HG03575 (cell line): ENCODE measurements around the gene ZCCHC10.

Experiments
- ATAC-seq: cut with Tn5 transposase; IDR thresholded peaks from one replicate; pipeline ENCODE4 v1.9.1; 2021; ENCODE audit not compliant: unreplicated experiment, insufficient number of reproducible peaks, low FRiP score; ENCODE audit errors: extremely low read depth

Gene ZCCHC10

DNA sequence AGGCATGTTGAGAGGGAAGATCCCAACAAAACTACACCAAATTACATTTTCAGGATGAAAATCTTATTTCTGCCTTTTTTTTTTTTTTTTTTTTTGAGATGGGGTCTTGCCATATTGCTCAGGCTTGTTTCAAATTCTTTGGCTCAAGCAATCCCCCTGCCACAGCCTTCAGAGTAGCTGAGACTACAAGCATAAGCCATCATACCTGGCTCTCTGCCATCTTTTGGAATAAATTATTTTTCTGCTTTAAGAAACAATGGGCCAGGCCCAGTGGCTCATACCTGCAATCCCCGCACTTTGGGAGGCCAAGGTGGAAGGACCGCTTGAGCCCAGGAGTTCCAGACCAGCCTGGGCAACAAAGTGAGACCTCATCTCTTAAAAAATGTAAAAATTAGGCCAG, 77.2 kb downstream of the ZCCHC10 start:
- no peak for ATAC-seq

DNA sequence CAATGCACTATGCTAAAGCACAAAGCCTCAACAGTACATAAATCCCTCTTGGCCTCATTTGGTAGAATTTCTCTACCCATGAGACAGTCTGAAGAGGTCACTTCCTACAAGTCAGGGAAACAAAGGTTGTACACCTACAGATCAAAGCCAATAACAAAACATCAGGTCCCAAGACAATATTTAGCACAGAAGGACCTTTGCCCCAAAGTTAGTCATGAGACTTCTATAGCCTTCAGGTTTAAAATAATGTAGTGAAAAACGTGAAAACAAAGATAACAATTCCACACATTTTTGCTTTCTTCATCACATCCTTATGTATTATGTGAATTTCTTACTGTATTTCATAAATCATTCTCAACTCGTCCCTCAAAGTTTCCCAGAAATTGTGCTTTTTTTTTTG, 78.7 kb downstream of the ZCCHC10 start:
- no peak for ATAC-seq
